Stimulated activated CD4-positive, alpha-beta T cell treated with anti-CD3 and anti-CD28 coated beads, Interleukin-2, amount 100 ng/mL, for 4 hours (primary cell): ENCODE measurements around the gene DNTT.

ENCODE experiments used
- DNase-seq: peaks from one replicate; pipeline ENCODE4 v3.0.0-alpha.2; 2020; ENCODE audit warnings: low read depth

Gene DNTT

DNA sequence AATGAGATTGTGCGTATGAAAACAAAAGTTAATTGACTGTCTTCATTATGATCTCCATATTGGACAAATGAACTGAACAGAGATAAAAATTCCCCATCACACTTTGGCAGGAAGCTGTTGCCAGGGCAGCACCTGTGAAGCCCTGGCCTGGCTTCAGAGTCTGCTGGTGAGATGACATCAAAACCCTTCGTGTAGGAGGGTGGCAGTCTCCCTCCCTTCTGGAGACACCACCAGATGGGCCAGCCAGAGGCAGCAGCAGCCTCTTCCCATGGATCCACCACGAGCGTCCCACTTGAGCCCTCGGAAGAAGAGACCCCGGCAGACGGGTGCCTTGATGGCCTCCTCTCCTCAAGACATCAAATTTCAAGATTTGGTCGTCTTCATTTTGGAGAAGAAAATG, at the start of gene DNTT:
DNTT (plus strand) TSS at position 205 of the 400 bp plus-strand sequence; CDS start at position 269, 64 bp downstream.
- no peak for DNase-seq

DNA sequence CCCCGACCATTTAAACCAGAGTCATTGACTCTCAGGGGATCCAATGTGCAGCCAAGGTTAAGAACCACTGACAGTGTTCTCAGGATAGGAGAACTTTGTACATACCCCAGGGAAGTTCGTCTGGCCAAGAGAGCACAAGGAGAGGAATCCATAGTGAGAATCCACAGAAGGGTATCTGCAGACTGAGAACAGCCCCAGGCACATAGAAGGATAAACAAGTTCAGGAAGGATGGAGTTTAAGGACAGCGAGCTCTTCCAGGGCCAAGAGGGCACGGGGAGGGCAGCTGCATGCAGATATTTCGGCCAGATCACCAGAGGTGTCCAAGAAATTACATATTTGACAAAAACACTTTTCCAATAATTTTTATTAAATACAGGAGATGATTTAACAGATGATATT, 49.3 kb upstream of the DNTT start:
- no peak for DNase-seq

DNA sequence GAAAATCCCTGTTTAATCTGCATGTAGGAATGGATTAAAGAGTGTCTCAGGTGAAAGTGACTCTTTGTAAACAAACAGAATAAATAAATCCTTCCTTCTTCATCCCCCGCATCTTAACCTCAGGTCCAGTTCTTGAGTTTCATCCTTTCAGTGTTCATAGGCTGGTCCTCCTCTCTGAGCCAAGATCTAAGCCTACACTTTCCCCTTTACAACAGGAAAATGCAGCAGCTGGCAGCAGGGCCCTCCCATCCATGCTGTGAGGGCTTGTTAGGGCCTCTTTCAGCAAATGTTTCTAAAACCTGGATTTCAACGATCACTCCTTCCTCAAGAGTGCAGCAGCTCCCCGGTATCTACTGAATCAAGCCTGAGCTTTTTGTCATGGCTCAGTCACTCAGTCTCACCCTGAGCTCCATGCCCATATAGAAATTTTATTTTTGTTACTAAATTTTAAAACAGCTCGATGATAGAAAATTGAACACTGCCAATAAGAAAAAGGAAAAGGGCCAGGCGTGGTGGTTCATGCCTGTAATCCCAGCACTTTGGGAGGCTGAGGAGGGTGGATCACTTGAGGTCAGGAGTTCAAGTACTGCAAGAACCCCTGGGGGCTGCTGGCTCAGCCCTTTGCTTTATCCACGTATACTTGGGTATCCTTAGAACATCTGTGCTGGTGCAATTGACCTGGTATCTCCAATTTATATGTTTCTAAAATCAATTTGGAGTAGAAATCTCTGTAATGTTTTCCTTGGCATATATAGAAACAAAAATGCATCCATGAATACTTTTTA, 48.5 kb upstream of the DNTT start:
- DNase-seq: no peak

DNA sequence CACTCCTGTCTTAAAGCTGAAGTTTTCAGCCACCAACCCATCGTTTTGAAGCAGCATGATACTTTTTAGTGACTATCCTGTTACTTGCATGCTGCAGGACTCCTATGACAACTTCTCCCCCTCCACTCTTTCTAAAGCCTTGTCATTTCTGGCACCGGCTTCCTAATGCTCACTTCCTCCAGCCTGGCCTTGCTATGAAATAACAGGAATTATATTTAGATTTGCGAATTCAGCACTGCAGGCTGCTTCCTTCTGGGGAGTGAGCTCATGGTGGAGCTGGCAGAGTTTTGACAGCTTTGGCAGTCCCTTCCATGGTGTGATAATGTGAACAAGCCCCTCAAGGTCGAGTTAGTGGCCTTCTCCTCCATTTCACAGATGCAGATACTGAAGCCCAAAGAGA, 46.3 kb upstream of the DNTT start:
- no peak for DNase-seq

DNA sequence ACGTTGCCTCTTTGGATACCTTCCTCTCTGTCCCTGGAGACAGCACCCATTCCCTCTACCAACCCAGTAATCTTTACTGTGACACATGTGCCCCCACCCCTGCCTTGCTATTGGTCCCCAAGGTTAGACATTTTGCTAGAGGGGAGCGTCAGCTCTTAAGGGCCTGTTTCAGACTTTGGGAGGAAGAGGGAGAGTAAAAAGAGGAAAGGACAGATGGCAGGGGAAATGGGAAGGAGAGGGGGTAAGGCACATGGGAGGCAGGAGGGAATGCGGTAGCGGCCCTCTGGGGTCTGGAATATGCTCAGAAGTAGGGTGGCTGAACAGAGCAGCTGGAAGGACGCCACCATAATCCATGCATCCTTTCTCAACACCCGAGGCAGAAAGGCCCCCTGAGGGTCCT, 45.1 kb upstream of the DNTT start:
- no peak for DNase-seq

DNA sequence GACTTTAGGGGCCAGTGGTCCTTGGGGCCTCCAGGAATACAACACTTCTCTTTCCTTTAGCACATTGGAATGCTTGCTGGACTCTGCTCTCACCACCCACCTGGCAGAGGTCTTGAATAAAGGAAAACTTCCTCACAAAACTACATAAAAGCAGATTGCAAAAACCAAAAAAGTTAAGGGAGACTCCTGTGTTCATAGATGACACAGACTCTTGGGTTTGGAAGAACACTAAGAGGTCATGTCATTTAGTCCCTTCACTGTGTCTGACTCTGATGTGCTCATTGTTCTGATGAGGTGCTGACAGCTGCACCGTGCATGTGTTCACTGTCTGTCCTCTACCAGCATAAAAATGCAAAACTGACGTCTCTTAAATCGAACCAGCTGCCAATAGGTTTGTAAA, 44.2 kb upstream of the DNTT start:
- no peak for DNase-seq

DNA sequence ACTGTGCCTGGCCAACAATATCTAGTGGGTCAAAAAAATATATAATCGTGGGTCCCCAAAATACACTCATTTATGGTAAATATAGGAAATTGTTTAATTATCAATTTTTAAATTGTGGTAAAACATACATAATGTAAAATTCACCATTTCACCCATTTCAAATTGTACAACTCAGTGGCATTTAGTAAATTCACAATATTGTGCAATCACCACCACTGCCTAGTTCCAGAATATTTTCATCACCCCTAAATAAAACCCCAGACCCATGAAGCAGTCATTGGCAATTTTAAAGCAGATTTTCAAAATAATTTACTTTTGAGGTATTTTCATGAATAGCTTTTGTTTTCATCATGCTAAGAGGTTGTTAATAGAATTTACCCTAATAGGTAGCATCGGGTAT, 43.1 kb upstream of the DNTT start:
- no peak for DNase-seq

DNA sequence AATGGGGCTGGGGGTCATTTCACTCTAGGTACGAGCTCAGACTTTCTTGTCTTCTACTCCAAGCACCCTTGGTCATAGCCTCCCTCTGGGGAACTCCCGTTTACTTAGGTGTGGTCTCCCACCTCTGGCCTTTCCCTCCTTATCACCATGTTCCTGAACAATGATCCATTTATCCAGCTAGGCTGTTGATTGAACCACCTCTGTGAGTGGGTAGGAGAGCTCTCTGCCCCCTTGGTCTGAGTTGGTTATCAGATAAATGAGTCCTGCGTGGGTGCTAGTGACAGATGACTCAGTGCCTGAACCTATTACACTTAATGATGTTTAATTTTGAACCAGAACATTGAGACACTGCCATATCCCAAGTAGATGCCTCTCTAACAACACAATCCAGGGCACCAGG, 42.3 kb upstream of the DNTT start:
- DNase-seq: no peak

DNA sequence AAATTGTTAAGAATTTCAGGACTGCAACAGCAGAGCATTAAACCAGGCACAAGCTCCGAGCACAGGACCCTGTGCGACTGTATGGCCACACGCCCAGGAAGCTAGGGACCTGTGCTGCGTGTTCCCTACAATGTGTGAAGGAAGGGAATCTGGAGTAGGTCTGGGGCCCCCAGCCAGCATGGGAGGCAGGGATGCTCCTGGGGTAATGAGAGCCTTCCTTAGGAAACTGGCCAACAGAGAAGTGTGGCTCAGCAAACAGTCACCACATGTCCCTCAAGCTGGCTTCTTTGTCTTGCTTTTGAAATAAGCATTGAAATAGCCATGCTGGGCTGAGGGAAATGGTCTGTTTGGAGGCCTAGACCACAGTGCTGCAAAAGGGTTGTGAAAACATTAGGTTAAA, 41.1 kb upstream of the DNTT start:
- no peak for DNase-seq

DNA sequence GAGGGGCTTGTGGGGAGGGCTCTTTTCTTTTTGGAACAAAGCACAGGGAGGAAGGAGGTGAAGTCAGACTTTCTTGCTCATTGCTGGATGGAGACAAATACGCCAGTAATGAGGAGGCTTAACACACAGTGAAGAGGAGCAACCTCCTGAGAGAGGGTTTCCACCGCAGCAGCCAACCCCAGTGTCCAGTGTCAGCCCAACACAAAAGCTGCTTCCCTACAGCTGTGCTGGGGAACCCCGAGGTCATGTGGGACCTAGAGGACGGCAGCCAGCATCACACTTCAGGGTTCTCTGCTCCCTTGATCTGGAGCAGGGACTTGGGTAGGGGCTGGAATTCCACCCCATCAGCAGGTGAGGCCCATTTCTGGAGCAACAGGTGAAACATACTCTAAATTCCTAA, 40.6 kb upstream of the DNTT start:
- DNase-seq: no peak

DNA sequence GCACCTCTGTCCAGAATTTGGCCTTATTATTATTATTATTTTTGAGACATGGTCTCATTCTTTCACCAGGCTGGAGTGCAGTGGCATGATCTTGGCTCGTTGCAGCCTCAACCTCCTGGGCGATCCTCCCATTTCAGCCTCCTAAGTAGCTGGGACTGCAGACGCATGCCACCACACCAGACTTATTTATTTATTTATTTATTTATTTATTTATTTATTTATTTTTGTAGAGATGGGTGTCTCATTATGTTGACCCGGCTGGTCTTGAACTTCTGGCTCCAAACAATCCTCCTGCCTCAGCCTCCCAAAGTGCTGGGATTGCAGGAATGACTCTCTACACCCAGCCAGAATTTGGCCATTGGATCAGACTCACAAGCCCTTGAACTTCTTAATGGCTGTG, 39.3 kb upstream of the DNTT start:
- no peak for DNase-seq

DNA sequence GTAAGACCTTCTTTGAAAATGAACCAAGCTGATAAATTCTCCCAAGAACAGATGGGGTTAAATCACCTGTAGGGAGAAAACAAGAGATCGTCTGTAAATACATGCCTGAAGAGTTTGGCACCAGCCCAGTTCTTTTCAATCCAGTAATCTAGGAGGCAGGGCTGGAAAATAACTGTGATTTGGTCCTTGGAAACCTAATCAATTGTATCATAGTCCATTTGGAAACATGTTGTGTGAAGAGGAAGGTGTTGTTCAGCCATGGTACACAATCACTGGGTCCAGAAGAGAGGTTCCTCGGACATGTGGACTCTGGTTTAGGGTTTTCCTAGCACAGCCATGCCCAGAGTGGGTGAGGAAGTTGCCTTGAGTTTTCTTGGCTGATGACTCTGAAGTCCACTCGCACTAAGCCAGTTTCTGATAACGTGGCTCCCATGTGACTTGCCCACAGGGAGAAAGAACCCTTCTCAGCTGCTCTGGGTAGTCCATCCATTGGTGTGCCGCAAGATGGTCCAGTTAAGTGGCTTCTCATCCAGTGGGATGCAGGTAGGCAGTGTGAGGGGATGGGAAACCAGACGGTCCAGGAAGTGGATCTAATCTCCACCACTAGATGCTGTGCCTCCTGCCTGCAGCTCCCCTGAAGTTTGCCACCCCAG, 38.0 kb upstream of the DNTT start:
- DNase-seq: no peak

DNA sequence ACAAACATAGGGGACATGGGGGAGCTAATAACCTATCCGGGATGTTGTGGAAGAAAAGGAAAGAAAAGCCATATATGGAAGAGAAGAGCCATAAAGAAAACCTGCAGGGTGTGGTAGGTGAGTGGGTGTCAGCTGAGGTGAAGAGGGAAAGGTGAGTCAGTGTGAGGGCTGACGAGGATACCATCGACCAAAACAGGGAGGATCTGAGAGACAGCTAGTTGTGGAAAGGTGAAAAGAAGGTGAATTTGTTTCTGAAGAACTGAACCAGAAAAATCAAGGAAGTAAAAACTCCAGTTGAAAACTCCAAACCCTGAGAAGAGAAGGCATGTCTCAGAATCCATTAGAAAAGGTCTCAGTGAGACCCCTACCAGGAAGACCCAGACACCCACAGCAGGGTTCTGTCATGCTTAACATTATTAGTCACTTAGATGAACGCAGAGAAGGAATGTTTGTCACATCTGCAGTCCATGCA, 37.0 kb upstream of the DNTT start:
- DNase-seq: no peak

DNA sequence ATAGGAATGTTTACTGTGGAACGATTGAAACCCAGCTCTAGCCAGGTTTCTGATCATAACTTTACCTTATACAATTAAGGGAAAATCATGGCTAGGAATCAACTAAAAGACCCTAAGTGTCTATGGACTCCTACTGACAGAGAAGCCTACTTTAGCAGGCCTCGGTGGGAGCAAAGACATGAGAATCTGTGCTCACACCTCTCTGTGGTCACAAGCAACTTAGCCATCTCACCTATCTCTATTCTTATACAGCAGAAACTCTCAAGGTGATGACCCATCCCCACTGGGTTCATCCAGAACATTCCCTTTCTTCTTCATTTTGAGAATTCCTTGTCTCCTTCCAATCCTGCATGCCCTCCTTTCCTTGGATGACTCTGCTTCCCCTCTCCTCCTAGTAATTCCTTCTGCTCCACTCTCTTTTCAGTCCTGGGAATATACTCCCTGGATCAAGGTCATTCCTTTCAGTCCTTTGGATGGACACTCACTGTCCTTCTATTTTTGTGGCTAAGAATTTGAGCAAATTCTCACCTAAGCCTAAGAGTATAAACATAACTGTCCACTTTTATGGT, 35.8 kb upstream of the DNTT start:
- DNase-seq: no peak

DNA sequence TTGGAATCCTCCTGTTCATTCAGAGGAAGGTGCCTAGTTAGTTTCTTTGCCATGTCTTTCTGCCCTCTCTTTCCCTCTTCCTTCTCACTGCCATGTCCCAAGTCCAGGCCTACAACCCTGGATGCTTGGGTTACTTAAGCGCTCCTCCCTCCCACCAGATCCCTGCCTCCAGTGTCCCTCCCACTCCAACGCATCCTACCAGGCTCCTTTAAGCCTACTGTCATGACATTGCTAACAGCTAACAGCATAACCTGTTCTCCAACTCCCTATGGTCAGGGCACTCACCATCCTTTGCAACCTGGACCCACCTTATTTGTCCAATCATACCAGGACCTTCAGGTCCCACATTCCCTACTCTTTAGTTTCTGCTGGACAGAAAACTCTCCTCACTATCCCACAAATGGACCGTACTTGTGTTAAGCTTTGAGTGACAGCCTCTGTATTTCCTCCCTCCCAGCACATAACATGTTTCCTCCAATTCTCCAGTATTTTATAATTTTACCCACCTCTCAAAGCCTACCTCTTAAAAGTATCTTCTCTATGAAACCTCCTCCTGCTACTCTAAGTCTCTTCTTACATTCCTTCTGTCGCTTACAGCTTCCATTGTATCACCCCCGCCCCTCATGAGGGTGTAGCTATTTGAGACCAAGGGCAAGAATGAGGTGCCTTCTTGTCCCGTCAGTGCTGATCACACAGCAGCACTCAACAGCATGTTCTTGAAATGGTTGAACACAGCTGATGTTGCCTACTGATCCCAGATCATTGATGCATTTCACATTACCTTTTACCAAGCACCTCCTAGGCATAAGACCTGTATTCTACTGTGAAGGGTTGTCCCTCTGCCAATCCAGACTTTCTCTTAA, 34.6 kb upstream of the DNTT start:
- no peak for DNase-seq

DNA sequence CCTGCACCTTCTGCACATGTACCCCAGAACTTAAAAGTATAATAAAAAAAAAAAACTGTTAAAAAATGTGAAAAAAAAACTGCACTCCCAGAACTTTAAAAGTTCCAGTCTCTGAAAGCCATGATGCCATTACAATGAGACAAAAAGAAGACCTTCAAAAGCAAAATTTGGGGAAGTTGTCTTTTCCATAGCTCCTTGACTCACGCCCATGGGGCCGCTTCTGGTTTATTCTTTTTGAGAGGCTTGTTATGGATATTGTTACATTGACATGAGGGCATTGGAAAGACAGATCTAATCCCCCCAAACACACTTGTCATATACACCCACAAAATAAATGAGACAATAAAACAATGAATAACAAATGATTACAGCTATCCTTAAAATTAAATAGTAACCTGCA, 33.7 kb upstream of the DNTT start:
- DNase-seq: no peak

DNA sequence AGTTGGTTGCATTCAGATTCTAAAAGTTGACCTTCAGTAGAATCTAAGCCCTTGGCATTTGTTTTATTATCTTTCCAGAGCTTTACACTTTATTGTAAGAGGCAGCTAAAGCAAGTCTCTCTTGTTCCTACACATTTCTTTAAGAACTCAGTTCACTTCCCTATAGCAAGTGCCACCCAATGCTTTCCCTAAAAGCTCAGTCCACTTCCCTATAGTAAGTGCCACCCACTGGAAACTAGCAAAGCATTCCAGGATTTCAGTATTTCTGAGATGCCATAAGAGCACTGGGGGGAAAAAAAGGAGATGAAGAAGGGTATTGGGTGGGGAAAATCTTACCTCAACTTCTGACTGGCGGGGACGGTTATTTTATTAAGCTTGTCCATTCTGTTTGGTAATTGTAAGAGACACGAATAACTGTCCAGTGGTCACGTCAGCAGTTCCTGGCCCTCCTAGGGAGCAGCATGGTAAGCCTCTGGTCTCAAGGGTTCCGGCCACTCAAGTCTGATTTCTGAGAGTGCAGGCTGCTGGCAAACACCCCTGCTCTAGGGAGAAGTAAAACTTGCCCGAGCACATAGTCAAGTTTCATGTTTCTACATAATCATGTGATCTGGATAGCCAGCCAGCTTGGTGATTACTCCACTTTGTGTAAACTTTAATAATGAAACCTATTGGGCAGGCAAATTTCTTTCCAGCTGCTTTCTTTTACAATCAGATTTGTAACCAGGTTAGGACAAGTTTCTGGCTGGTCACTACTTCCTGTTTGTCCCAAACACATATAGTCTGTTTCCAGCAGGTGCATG, 33.0 kb upstream of the DNTT start, which contains the start of gene BLNK:
BLNK (minus strand) TSS at position 554 of the 800 bp plus-strand sequence; CDS start at position 383, 171 bp downstream.
- DNase-seq: no peak

DNA sequence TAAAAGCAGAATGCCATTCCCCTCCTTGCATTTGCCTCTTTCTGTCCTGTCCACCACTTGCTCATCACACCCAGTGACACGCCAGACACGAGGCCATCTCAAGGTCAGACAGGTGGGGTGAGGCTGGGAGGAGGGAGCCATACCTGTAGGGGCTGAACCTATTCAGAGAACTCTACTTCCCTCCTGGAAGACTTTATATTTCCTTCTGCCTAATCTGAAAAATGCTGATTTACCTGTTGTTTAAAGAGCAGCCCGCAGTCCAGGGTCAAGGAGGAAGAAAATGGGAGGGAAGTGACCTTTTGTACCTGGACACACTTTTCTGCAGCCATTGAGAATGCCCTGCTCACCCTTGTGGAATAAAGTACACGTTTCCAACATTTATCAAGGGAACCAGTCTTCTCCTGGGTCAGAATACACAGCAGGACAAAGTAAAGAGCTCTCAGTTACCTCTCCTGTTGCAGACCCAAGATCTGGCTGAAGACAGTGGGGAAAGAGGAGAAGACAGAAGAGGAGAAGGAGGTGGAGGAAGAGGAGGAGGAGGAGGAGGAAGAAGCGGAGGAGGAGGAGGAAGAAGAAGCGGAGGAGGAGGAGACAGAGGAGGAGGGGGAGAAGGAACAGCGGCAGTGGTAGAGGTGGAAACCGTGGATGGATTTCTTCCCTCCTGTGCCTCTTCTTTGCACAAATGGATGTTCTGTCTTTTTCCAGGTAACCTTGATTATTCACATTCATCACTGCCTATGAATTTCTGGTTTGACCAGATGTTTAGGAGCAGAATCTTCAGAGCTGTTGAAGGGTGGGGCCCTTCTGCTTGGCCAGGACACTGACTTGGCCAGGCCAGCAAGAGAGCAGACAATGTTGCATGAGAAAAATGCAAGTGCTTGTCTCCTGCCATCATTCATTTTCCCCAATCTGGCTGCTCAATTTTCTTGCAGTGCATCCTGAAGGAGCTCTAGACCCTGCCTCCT, 31.6 kb upstream of the DNTT start:
- DNase-seq: no peak

DNA sequence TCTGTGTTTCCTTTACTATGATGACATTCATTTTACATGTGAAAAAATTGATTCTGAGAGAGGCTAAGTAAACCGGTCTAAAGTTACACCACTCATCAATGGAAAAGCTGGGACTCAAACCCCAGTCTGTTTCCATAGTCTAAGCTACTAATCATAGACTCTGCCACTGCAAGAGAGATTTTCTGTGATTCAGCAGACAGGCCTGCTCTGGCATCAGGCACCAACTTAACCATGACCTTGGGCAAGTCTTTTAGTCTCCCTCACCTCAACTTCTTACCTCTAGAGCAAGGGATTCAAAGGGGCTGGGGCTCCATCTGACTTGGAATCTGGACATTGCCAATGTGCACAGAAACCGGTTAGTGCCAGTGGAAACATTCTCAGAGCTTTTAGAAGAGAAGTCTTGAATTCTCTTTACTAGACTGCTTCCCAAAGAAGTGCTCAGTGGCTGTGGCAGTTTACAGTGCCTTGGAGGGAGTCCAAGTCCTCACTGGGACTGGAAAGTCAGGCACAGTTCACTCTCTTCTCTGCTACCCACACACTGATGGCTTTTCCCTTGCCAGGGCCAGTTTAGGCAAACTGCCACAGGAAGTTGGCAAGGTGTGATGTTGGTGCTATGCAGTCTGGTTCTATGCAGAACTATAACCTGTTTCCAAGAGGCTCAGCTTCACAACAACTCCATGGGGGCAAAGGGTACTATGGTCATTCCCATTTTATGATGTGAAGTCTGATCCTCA, 28.4 kb upstream of the DNTT start:
- DNase-seq: no peak

DNA sequence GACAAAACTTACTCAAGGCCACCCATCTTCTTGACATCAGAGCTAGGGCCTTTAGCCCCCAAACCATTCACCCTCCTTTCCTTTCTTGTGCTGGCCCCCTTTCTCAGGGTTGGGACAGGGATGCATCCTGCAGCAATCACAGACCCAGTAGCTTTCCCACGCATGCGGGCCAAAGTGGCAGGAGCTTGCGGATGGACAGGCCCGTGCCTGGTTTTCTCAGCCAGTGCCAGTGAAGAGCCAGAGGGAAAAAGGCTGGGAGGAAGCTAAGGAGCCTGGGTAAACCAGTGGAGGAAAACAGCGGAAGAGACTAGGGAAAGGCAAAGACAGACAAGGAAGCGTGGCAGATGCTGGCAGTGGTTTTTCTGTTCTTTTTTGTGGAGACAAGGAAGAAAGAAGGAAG, 27.8 kb upstream of the DNTT start:
- no peak for DNase-seq
